H1 (cell line): ENCODE data around the gene CORO7. TPM values are rescaled to one million over a fixed set of nuclear protein-coding genes. Genes with fewer than 3 reads are reported as not detected.
A peak's percentile ranks its signal among the peaks of the same experiment; 100 is the strongest.

Source experiments
- CTCF ChIA-PET: fragments of 300-600 bp; sonication (Branson Sonifier 250); formaldehyde crosslinking; loops from one replicate; lab custom pipeline; 2021; ENCODE audit not compliant: partially characterized antibody; lab: Charles Lee
- POLR2A ChIA-PET: fragments of 300-600 bp; sonication (Branson Sonifier 250); formaldehyde crosslinking; loops from one replicate; lab custom pipeline; 2021; ENCODE audit warnings: inconsistent platforms; ENCODE audit not compliant: partially characterized antibody; lab: Charles Lee
- DNase-seq, 2 experiments: peaks; one replicate each; pipeline versions ENCODE4 v3.0.0 to v3.0.0-alpha.2; 2010 to 2022; ENCODE audit warnings: low spot score in 2 of 2, low read depth in 1 of 2, mixed read lengths in 1 of 2
- FAIRE-seq: peaks from 2 replicates; lab custom pipeline; 2011; peaks lifted over from hg19 to GRCh38; lab: Jason Lieb, UNC
- H2AFZ ChIP-seq: 2 replicates; pipeline ENCODE4 v1.8.1; 2012; ENCODE audit warnings: low read length, inconsistent platforms
- H2AK5ac ChIP-seq: 2 replicates; pipeline ENCODE4 v1.6.1; 2013; ENCODE audit warnings: low read depth, low read length
- H2BK120ac ChIP-seq: replicated peaks from 2 replicates; pipeline ENCODE3; 2013; ENCODE audit warnings: low read depth, low read length, inconsistent platforms
- H2BK12ac ChIP-seq: 2 replicates; pipeline ENCODE4 v1.6.1; 2013; ENCODE audit warnings: low read depth, low read length
- H2BK15ac ChIP-seq: 2 replicates; pipeline ENCODE4 v1.6.1; 2013; ENCODE audit warnings: low read length
- H2BK20ac ChIP-seq: 2 replicates; pipeline ENCODE4 v1.6.1; 2013; ENCODE audit warnings: low read length
- H2BK5ac ChIP-seq: 2 replicates; pipeline ENCODE4 v1.6.1; 2013; ENCODE audit warnings: low read depth, low read length
- H3K14ac ChIP-seq: 2 replicates; pipeline ENCODE4 v1.6.1; 2013; ENCODE audit warnings: inconsistent platforms; ENCODE audit not compliant: insufficient read length
- H3K18ac ChIP-seq: 2 replicates; pipeline ENCODE4 v1.6.1; 2013; ENCODE audit warnings: low read length; ENCODE audit errors: extremely low read depth
- H3K23ac ChIP-seq: 2 replicates; pipeline ENCODE4 v1.6.1; 2013; ENCODE audit warnings: inconsistent platforms; ENCODE audit not compliant: insufficient read length
- H3K23me2 ChIP-seq: 2 replicates; pipeline ENCODE4 v1.6.1; 2013; ENCODE audit warnings: low read depth, low read length
- H3K27ac ChIP-seq: 2 replicates; pipeline ENCODE4 v1.6.1; 2011; ENCODE audit warnings: low read depth, low read length, inconsistent platforms
- H3K27me3 ChIP-seq, 4 experiments: replicated peaks in 1 of 4; 1 replicate in 1 of 4; 2 replicates in 3 of 4; pipeline versions ENCODE4 v1.6.1 to v1.8.1; 2011 to 2013; ENCODE audit warnings: low read length in 3 of 4, mild to moderate bottlenecking in 3 of 4, inconsistent platforms in 2 of 4, mixed read lengths in 2 of 4, moderate library complexity in 1 of 4; ENCODE audit not compliant: control insufficient read depth in 3 of 4, insufficient read depth in 3 of 4; ENCODE audit errors: extremely low read depth in 1 of 4
- H3K36me3 ChIP-seq, 4 experiments: 2 replicates each; pipeline versions ENCODE4 v1.6.1 to v1.8.1; 2011 to 2013; ENCODE audit warnings: mild to moderate bottlenecking in 4 of 4, low read length in 3 of 4, moderate library complexity in 2 of 4, control low read depth in 1 of 4, inconsistent platforms in 1 of 4; ENCODE audit not compliant: insufficient read depth in 4 of 4, control insufficient read depth in 2 of 4
- H3K4ac ChIP-seq: replicated peaks from 2 replicates; pipeline ENCODE3; 2013; ENCODE audit warnings: low read length, low read depth, mixed read lengths, inconsistent platforms; ENCODE audit not compliant: insufficient read length
- H3K4me1 ChIP-seq, 4 experiments: replicated peaks in 1 of 4; 1 replicate in 1 of 4; 2 replicates in 3 of 4; pipeline versions ENCODE4 v1.6.1 to v1.8.1; 2011 to 2013; ENCODE audit warnings: low read length in 3 of 4, inconsistent platforms in 2 of 4, mixed read lengths in 1 of 4; ENCODE audit not compliant: insufficient read depth in 4 of 4, control insufficient read depth in 3 of 4
- H3K4me2 ChIP-seq, 2 experiments: 2 replicates each; pipeline versions ENCODE4 v1.6.1 to v1.8.1; 2011 to 2013; ENCODE audit warnings: low read depth in 2 of 2, low read length in 2 of 2, control low read depth in 1 of 2, inconsistent platforms in 1 of 2, mild to moderate bottlenecking in 1 of 2; ENCODE audit not compliant: insufficient read depth in 1 of 2
- H3K4me3 ChIP-seq, 4 experiments: fragments of 200-600, 300-600 bp in 1 of 4; sonication (generic), shearing (Covaris generic), sonication (Bioruptor Twin) in 1 of 4; 2 replicates each; pipeline versions ENCODE4 v1.5.1 to v1.8.1; 2011 to 2016; ENCODE audit warnings: low read length in 4 of 4, low read depth in 3 of 4, control low read depth in 2 of 4, inconsistent platforms in 2 of 4, mild to moderate bottlenecking in 2 of 4, mixed read lengths in 1 of 4, moderate library complexity in 1 of 4; ENCODE audit not compliant: insufficient read depth in 2 of 4; ENCODE audit errors: extremely low read depth in 1 of 4
- H3K56ac ChIP-seq: replicated peaks from 2 replicates; pipeline ENCODE3; 2013; ENCODE audit warnings: low read depth, mild to moderate bottlenecking, mixed read lengths, low read length, inconsistent platforms; ENCODE audit not compliant: insufficient read length
- H3K79me1 ChIP-seq: 2 replicates; pipeline ENCODE4 v1.6.1; 2013; ENCODE audit warnings: low read depth, low read length, control low read depth
- H3K79me2 ChIP-seq, 2 experiments: 2 replicates each; pipeline versions ENCODE4 v1.6.1 to v1.8.1; 2012 to 2013; ENCODE audit warnings: low read length in 2 of 2, mild to moderate bottlenecking in 2 of 2, inconsistent platforms in 1 of 2; ENCODE audit not compliant: insufficient read depth in 2 of 2, control insufficient read depth in 1 of 2
- H3K9ac ChIP-seq, 4 experiments: replicated peaks in 1 of 4; 1 replicate in 1 of 4; 2 replicates in 3 of 4; pipeline versions ENCODE4 v1.6.1 to v1.8.1; 2011 to 2013; ENCODE audit warnings: low read depth in 3 of 4, low read length in 3 of 4, control low read depth in 2 of 4, mild to moderate bottlenecking in 2 of 4, moderate library complexity in 2 of 4, inconsistent platforms in 1 of 4; ENCODE audit errors: extremely low read depth in 1 of 4
- H3K9me3 ChIP-seq, 2 experiments: 2 replicates each; pipeline versions ENCODE4 v1.6.1 to v1.8.1; 2012 to 2013; ENCODE audit warnings: mild to moderate bottlenecking in 2 of 2, moderate library complexity in 2 of 2, control low read depth in 1 of 2, inconsistent platforms in 1 of 2, low read depth in 1 of 2, low read length in 1 of 2, mixed read lengths in 1 of 2; ENCODE audit not compliant: insufficient read depth in 2 of 2
- H4K20me1 ChIP-seq, 2 experiments: replicated peaks in 1 of 2; 2 replicates each; pipeline versions ENCODE3 to v1.8.1; 2011 to 2013; ENCODE audit warnings: inconsistent platforms in 2 of 2, low read length in 2 of 2, mild to moderate bottlenecking in 1 of 2; ENCODE audit not compliant: insufficient read depth in 2 of 2, control insufficient read depth in 1 of 2
- H4K5ac ChIP-seq: 2 replicates; pipeline ENCODE4 v1.6.1; 2013; ENCODE audit warnings: low read length, low read depth, mixed read lengths, inconsistent platforms; ENCODE audit not compliant: insufficient read length
- H4K8ac ChIP-seq: 2 replicates; pipeline ENCODE4 v1.8.0; 2013; ENCODE audit warnings: mild to moderate bottlenecking, moderate library complexity, low read length, inconsistent platforms; ENCODE audit not compliant: insufficient read depth; ENCODE audit errors: extremely low read depth
- H4K91ac ChIP-seq: replicated peaks from 2 replicates; pipeline ENCODE3; 2013; ENCODE audit warnings: low read length, mixed read lengths, inconsistent platforms; ENCODE audit not compliant: insufficient read length
- CBX8 ChIP-seq: fragments of 300-800, 300-1000 bp; sonication (generic); IDR thresholded peaks from 2 replicates; pipeline ENCODE4 v1.7.1; 2016; ENCODE audit warnings: low read depth, low read length, borderline replicate concordance
- CREB1 ChIP-seq: IDR thresholded peaks from 2 replicates; pipeline ENCODE4 v1.6.1; 2012; ENCODE audit warnings: inconsistent platforms
- CTBP2 ChIP-seq: IDR thresholded peaks from 2 replicates; pipeline ENCODE4 v1.7.0; 2011; ENCODE audit warnings: borderline replicate concordance, mild to moderate bottlenecking, moderate library complexity, mixed read lengths, low read length; ENCODE audit not compliant: insufficient read depth, insufficient read length
- GTF2F1 ChIP-seq: IDR thresholded peaks from 2 replicates; pipeline ENCODE4 v1.6.1; 2012; ENCODE audit warnings: low read depth, low read length, improper control_type of control experiment, borderline replicate concordance
- NANOG ChIP-seq: IDR thresholded peaks from 2 replicates; pipeline ENCODE4 v1.6.1; 2011; ENCODE audit warnings: low read length, low read depth, mild to moderate bottlenecking, inconsistent platforms; ENCODE audit not compliant: insufficient read depth, poor library complexity, severe bottlenecking
- RAD21 ChIP-seq, 2 experiments: IDR thresholded peaks in 1 of 2; conservative IDR thresholded peaks in 1 of 2; 2 replicates each; pipeline ENCODE4 v1.6.1; 2011; ENCODE audit warnings: low read depth in 2 of 2, low read length in 2 of 2, improper control_type of control experiment in 1 of 2, inconsistent platforms in 1 of 2, mild to moderate bottlenecking in 1 of 2, moderate library complexity in 1 of 2
- SIX5 ChIP-seq: IDR thresholded peaks from 2 replicates; pipeline ENCODE4 v1.6.1; 2011; ENCODE audit warnings: mild to moderate bottlenecking, low read depth, low read length
- TAF1 ChIP-seq: IDR thresholded peaks from 2 replicates; pipeline ENCODE4 v1.6.1; 2011; ENCODE audit warnings: mild to moderate bottlenecking, low read depth, low read length
- YY1 ChIP-seq: IDR thresholded peaks from 2 replicates; pipeline ENCODE4 v1.6.1; 2011; ENCODE audit warnings: low read depth, mild to moderate bottlenecking, low read length
- whole genome bisulfite sequencing, 2 experiments: shearing (Covaris generic) in 1 of 2; methylation state at CpG; one replicate each; pipeline versions ENCODE4 v1.1.6 to v1.1.7; 2013 to 2015; ENCODE audit warnings: low lambda C conversion rate in 2 of 2, mixed read lengths in 2 of 2, inconsistent platforms in 1 of 2, low coverage in 1 of 2, missing lambda C conversion rate in 1 of 2; ENCODE audit not compliant: insufficient replicate concordance in 2 of 2, insufficient coverage in 1 of 2, insufficient read length in 1 of 2; ENCODE audit errors: extremely low coverage in 1 of 2, missing lambda C conversion rate in 1 of 2; 5-methylcytosine and 5-hydroxymethylcytosine counted together
- polyA plus RNA-seq, 7 experiments: library from polyadenylated mRNA; depleted of rRNA in 3 of 7; stranded (reverse) in 5 of 7; unstranded in 2 of 7; fragments of >200 nt in 5 of 7; fragments of 200-250 nt in 2 of 7; gene quantifications; 1 replicate in 5 of 7; 2 replicates in 1 of 7; 4 replicates in 1 of 7; pipeline versions ENCODE4 v1.2.1 to v1.2.3, GENCODE V29; 2011 to 2013; ENCODE audit warnings: missing spikeins in 2 of 7, mixed read lengths in 2 of 7
- total RNA-seq: library from RNA; stranded (reverse); fragmentation: NEBNext Ultra II Directional; extraction: Animal tissue kit (Norgen Biotek cat#: 25700); gene quantifications from 2 replicates; pipeline ENCODE4 v1.2.1, GENCODE V29; 2021

The CORO7 gene
- total and polyA plus RNA-seq, 2 of the 8 experiments (the other 6 are each of a cell fraction or from before 2014, with no cell fraction given) = 25.2 to 29.8 TPM

DNA sequence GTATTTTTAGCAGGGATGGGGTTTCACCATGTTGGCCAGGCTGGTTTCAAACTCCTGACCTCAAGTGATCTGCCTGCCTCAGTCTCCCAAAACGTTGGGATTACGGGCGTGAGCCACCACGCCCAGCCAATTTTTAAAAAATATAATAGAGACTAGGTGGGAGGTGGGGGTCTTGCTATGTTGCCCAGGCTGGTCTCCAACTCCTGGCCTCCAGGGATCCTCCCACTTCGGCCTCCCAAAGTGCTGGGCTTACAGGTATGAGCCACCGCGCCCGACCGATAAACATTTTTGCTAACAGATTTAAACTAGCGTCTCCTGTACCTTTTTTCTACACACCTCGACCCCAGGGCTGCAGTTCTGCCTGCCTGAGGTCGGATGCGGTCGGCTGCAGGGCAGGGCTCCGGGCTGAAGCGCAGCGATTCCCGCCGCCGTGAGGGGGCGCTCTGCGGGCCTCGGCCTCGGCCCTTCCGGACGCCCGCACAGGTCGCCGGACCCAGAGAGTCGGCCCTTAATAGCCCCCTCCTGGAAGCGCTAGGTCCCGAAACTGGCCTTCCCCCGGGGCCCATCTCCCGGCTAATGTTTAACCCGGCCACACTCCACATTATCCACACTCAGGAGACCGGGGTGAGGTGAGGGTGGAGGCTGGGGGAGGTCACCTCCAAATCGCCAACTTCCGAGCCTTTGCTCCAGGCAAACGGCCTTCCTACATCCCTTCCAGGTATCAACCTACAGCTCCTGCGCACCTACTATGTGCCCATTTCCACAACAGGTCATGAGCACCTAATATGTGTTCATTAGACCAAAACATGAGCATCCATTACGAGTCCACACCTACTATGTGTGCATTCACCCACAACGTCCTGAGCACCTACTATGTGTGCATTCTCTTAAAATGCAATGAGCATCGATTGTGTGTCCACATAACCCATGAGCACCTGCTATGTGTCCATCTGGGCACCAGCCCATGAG is 102.5 kb downstream of the CORO7 start:
- POLR2A ChIA-PET = interaction anchor here (0.8 to 25.6 kb wide), 9 partner anchors 7 to 45 kb away, joined by 3 to 403 read pairs (median 6); partner anchors contain the start of gene TFAP4
- H3K4me1 ChIP-seq = peaks cover 0 to 37% (median 29%) of the 10 kb centered on the region in 4 experiments; a peak in 6 of 7 replicates
- peak overlapping the region; percentile 88; the same call in 1 of the 2 replicates for H2AK5ac ChIP-seq
- H3K56ac ChIP-seq = no peak overlapping the region
- H3K79me1 ChIP-seq = peaks cover 3% of the 10 kb centered on the region
- H2BK20ac ChIP-seq = no peak overlapping the region
- no peak overlapping the region for H3K23ac ChIP-seq
- no peak overlapping the region for H4K5ac ChIP-seq
- peak overlapping the region; percentile 90 for H3K18ac ChIP-seq
- peaks cover 0 to 25% of the 10 kb centered on the region in 2 experiments; a peak in 3 of 4 replicates for H3K79me2 ChIP-seq
- H3K23me2 ChIP-seq = peaks cover 12% of the 10 kb centered on the region
- H2BK15ac ChIP-seq = peak overlapping the region; percentile 81; the same call in 1 of the 2 replicates
- H2BK12ac ChIP-seq = peak overlapping the region; percentile 90
- H3K9ac ChIP-seq = 0 out of 7 replicates have a peak overlapping the region, but pooled peaks of 1 of the 4 experiments have one; percentile 13
- no peaks in the 10 kb centered on the region for H3K36me3 ChIP-seq
- peaks cover 11 to 15% of the 10 kb centered on the region in 2 experiments for H4K20me1 ChIP-seq
- H2AFZ ChIP-seq = no peak overlapping the region
- H3K4ac ChIP-seq = no peak overlapping the region
- peak overlapping the region; percentile 19 to 94; a peak in 3 of 4 replicates for H3K4me2 ChIP-seq
- no peak overlapping the region for H3K14ac ChIP-seq
- no peak overlapping the region for H3K27ac ChIP-seq
- H2BK5ac ChIP-seq = 0 out of 2 replicates have a peak overlapping the region, but pooled peaks have one; percentile 24
- H3K27me3 ChIP-seq = peaks cover 0 to 15% (median 11%) of the 10 kb centered on the region in 4 experiments; a peak in 6 of 7 replicates
- WGBS, 2 experiments = 28% methylated on average over 35 of the region's 43 CpGs; no CpG with 5 or more reads in 1 of the 2 experiments
- H3K9me3 ChIP-seq = no peaks in the 10 kb centered on the region
- CTCF ChIA-PET = interaction anchor here (0.7 to 16.7 kb wide), 9 partner anchors 7 to 375 kb away, joined by 3 to 300 read pairs (median 5); no protein-coding TSS in a partner anchor
- FAIRE-seq (peak; percentile 77), DNase-seq (peak in 1 of 2 experiments; percentile 86)
- H4K8ac ChIP-seq = peak overlapping the region; percentile 71; the same call in 1 of the 2 replicates
- H2BK120ac ChIP-seq = no peak overlapping the region
- peak overlapping the region in 1 of 4 experiments; percentile 82; a peak in 1 of 8 replicates for H3K4me3 ChIP-seq
- H4K91ac ChIP-seq = no peak overlapping the region
- TF ChIP-seq NANOG (no peak), CREB1 (0 out of 2 replicates have a peak, but pooled peaks have one; percentile 27), CBX8 (no peak), RAD21 (IDR thresholded peaks at IDR 0.05 in 1 of 2, conservative IDR thresholded peaks at IDR 0.05 in 1 of 2; ENCODE audit: low read depth in 2 of 2, low read length in 2 of 2) (peak; percentile 40 to 66; a peak in 3 of 4 replicates), CTBP2 (no peak), YY1 (no peak; the same call in 1 of the 2 replicates), GTF2F1 (no peak), SIX5 (no peak), TAF1 (0 out of 2 replicates have a peak, but pooled peaks have one; percentile 34)
